Smooth muscle cell (in vitro differentiated cells): ENCODE measurements around the gene CDC5L. TPM values are rescaled to one million over a fixed set of nuclear protein-coding genes. Genes with fewer than 3 reads are reported as not detected.

Experiments
- DNase-seq: peaks from one replicate; lab custom pipeline; 2025; ENCODE audit not compliant: unreplicated experiment; lab: John Stamatoyannopoulos, UW
- H2AFZ ChIP-seq: fragments of 200-600 bp; sonication (generic); 2 replicates; pipeline ENCODE4 v1.6.0; 2016; ENCODE audit warnings: antibody characterized with exemption, low read depth, mild to moderate bottlenecking
- H3F3A ChIP-seq: fragments of 200-600 bp; sonication (generic); 2 replicates; pipeline ENCODE4 v1.6.0; 2017; ENCODE audit warnings: antibody characterized with exemption, low read depth
- H3K27ac ChIP-seq: fragments of 200-600 bp; sonication (generic); 2 replicates; pipeline ENCODE4 v1.5.1; 2016; ENCODE audit warnings: low read depth, mild to moderate bottlenecking
- H3K27me3 ChIP-seq: fragments of 200-600 bp; sonication (generic); 2 replicates; pipeline ENCODE4 v1.6.1; 2016; ENCODE audit warnings: low read depth, mild to moderate bottlenecking
- H3K36me3 ChIP-seq: fragments of 200-600 bp; sonication (generic); 2 replicates; pipeline ENCODE4 v1.5.1; 2016; ENCODE audit warnings: low read depth
- H3K4me1 ChIP-seq: fragments of 200-600 bp; sonication (generic); 2 replicates; pipeline ENCODE4 v1.5.1; 2016; ENCODE audit warnings: low read depth
- H3K4me2 ChIP-seq: fragments of 200-600 bp; sonication (generic); 2 replicates; pipeline ENCODE4 v1.6.0; 2016; ENCODE audit warnings: mild to moderate bottlenecking
- H3K4me3 ChIP-seq: fragments of 200-600 bp; sonication (generic); 2 replicates; pipeline ENCODE4 v1.5.1; 2016; ENCODE audit warnings: mild to moderate bottlenecking
- H3K79me2 ChIP-seq: fragments of 200-600 bp; sonication (generic); 2 replicates; pipeline ENCODE4 v1.6.0; 2016; ENCODE audit warnings: low read depth, mild to moderate bottlenecking
- H3K9ac ChIP-seq: fragments of 200-600 bp; sonication (generic); 2 replicates; pipeline ENCODE4 v1.6.0; 2016; ENCODE audit warnings: low read depth
- H3K9me3 ChIP-seq: fragments of 200-600 bp; sonication (generic); replicated peaks from 2 replicates; pipeline ENCODE4 v1.5.1; 2016; ENCODE audit warnings: low read depth
- H4K20me1 ChIP-seq: fragments of 200-600 bp; sonication (generic); 2 replicates; pipeline ENCODE4 v1.6.0; 2016; ENCODE audit warnings: low read depth
- WGBS: methylation state at CpG from one replicate; pipeline ENCODE4 v1.1.7; 2016; ENCODE audit warnings: low lambda C conversion rate; 5-methylcytosine and 5-hydroxymethylcytosine counted together
- polyA plus RNA-seq: library from polyadenylated mRNA; unstranded; fragments of >200 nt; fragmentation: Nextera tagmentation; extraction: Ambion mirVana; gene quantifications from 2 replicates; pipeline ENCODE4 v1.2.1, GENCODE V29; 2016
- total RNA-seq: library from RNA; depleted of rRNA; stranded (reverse); fragments of >200 nt; gene quantifications from 2 replicates; pipeline ENCODE4 v1.2.3, GENCODE V29; 2014
- TF ChIP-seq, protein P1 (sequence below): fragments of 200-600 bp; sonication (generic); IDR thresholded peaks from 2 replicates; pipeline ENCODE4 v1.5.1; 2017; ENCODE audit warnings: borderline replicate concordance, mild to moderate bottlenecking, antibody characterized with exemption; ENCODE audit not compliant: insufficient read depth, poor library complexity, severe bottlenecking

CDC5L gene
- total and polyA plus RNA-seq, 2 experiments from 2014 or later, result 12.5 to 29.7 TPM

GRCh38 chr6:44468835-44469234, 81.3 kb downstream of the CDC5L start:
- H3F3A ChIP-seq, result no peaks in the 10 kb centered on the region
- H3K27me3 ChIP-seq, result no peaks in the 10 kb centered on the region
- TF ChIP-seq, protein P1, sequence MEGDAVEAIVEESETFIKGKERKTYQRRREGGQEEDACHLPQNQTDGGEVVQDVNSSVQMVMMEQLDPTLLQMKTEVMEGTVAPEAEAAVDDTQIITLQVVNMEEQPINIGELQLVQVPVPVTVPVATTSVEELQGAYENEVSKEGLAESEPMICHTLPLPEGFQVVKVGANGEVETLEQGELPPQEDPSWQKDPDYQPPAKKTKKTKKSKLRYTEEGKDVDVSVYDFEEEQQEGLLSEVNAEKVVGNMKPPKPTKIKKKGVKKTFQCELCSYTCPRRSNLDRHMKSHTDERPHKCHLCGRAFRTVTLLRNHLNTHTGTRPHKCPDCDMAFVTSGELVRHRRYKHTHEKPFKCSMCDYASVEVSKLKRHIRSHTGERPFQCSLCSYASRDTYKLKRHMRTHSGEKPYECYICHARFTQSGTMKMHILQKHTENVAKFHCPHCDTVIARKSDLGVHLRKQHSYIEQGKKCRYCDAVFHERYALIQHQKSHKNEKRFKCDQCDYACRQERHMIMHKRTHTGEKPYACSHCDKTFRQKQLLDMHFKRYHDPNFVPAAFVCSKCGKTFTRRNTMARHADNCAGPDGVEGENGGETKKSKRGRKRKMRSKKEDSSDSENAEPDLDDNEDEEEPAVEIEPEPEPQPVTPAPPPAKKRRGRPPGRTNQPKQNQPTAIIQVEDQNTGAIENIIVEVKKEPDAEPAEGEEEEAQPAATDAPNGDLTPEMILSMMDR, result no peak
- H3K27ac ChIP-seq, result no peak overlapping the region
- H3K9ac ChIP-seq, result no peak overlapping the region
- DNase-seq, result no peak
- H3K79me2 ChIP-seq, result no peaks in the 10 kb centered on the region
- H3K4me1 ChIP-seq, result no peaks in the 10 kb centered on the region
- H3K4me3 ChIP-seq, result no peak overlapping the region
- WGBS, result 79% methylated on average over 6 of the region's 6 CpGs
- no peaks in the 10 kb centered on the region for H4K20me1 ChIP-seq
- H3K4me2 ChIP-seq, result no peak overlapping the region
- no peaks in the 10 kb centered on the region for H3K9me3 ChIP-seq
- no peaks in the 10 kb centered on the region for H3K36me3 ChIP-seq
- no peak overlapping the region for H2AFZ ChIP-seq

DNA sequence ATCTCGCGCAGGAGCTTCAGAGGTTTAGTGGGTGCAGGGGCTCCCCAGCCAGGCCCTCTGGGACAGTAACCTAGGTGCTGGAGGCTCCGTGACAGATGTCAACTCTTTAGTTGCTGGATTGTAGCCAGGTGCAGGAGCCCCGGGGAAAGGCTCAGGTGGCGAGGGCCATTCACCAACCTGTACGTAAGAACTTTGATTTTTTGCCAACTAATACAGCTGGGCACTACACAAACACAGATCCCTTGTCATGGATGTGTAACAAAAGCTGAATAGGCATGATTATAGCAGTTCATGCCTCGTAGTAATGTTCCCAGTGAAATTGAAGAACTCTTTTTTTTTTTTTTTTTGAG, 82.6 kb downstream of the CDC5L start:
- Histone ChIP-seq H3K4me3 (no peak overlapping the region), H3K9ac (no peak overlapping the region), H3K27me3 (no peaks in the 10 kb centered on the region), H4K20me1 (no peaks in the 10 kb centered on the region), H3K4me1 (no peaks in the 10 kb centered on the region), H3K79me2 (no peaks in the 10 kb centered on the region), H2AFZ (no peak overlapping the region), H3K4me2 (no peak overlapping the region), H3F3A (no peaks in the 10 kb centered on the region), H3K27ac (no peak overlapping the region), H3K36me3 (no peaks in the 10 kb centered on the region), H3K9me3 (no peaks in the 10 kb centered on the region)
- TF ChIP-seq, protein P1, result no peak
- DNase-seq, result no peak
- WGBS, result 85% methylated on average over 7 of the region's 7 CpGs

- H3K4me2 ChIP-seq, result no peak overlapping the region
- TF ChIP-seq, protein P1, result no peak
Measured at GRCh38 chr6:44470746-44471145, 83.2 kb downstream of the CDC5L start.

GRCh38 chr6:44471271-44471981, 83.9 kb downstream of the CDC5L start:
- H3K36me3 ChIP-seq, result no peaks in the 10 kb centered on the region
- H3K9me3 ChIP-seq, result no peaks in the 10 kb centered on the region
- H3K27ac ChIP-seq, result no peak overlapping the region
- no peak overlapping the region for H3K4me2 ChIP-seq
- H3F3A ChIP-seq, result no peaks in the 10 kb centered on the region
- no peaks in the 10 kb centered on the region for H3K27me3 ChIP-seq
- no peak overlapping the region for H3K9ac ChIP-seq
- DNase-seq, result no peak
- WGBS, result 86% methylated on average over 15 of the region's 15 CpGs
- H3K79me2 ChIP-seq, result no peaks in the 10 kb centered on the region
- no peak overlapping the region for H3K4me3 ChIP-seq
- no peak overlapping the region for H2AFZ ChIP-seq
- H3K4me1 ChIP-seq, result peaks cover 2% of the 10 kb centered on the region
- TF ChIP-seq, protein P1, result no peak
- no peaks in the 10 kb centered on the region for H4K20me1 ChIP-seq

More at GRCh38 chr6:44470746-44471145, 83.2 kb downstream of the CDC5L start:
- no peak for DNase-seq
- Histone ChIP-seq H3K4me1 (no peaks in the 10 kb centered on the region), H3K9me3 (no peaks in the 10 kb centered on the region), H4K20me1 (no peaks in the 10 kb centered on the region), H3K79me2 (no peaks in the 10 kb centered on the region), H3K9ac (no peak overlapping the region), H2AFZ (no peak overlapping the region), H3F3A (no peaks in the 10 kb centered on the region), H3K27me3 (no peaks in the 10 kb centered on the region), H3K4me3 (no peak overlapping the region), H3K36me3 (no peaks in the 10 kb centered on the region), H3K27ac (no peak overlapping the region)
- 94% methylated on average over 2 of the region's 2 CpGs for WGBS
